Stimulated activated CD8-positive, alpha-beta memory T cell treated with anti-CD3 and anti-CD28 coated beads, Interleukin-2, amount 100 ng/mL, for 48 hours (primary cell): ENCODE data around the gene SHISA5.
A peak's percentile ranks its signal among the peaks of the same experiment; 100 is the strongest.
"Not testable (repeated sequence)": the region's sequence is repeated elsewhere in the genome, so short reads cannot be mapped to it uniquely, and the experiment has no call there.

ENCODE experiments used
- DNase-seq, 2 donors: peaks; one replicate each; pipeline ENCODE4 v3.0.0-alpha.2; 2020; ENCODE audit warnings: low read depth in 2 of 2

SHISA5 gene

GRCh38 chr3:48504051-48504946 is at the start of gene SHISA5:
TSS of gene SHISA5 (minus strand) at chr3:48504174. CDS start at chr3:48504094, 80 bp downstream.
- DNase-seq, result peak; percentile 30 to 53

DNA sequence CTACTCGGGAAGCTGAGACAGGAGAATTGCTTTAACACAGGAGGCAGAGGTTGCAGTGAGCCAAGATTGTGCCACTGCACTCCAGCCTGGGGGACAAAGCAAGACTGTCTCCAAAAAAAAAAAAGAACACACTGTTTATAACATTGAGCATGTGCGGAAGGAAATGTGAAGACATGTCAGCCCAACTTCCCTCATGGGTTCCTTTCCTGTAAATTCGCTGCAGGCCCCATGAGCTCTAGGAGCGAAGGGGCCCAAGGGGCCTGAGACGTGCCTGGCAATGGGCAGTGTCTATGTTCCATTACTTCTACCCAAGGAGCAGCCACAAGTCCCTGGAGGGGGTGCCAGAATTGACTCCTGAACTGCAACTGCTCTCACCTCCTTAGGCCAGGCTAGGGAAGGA is 49.4 kb upstream of the SHISA5 start:
- no peak for DNase-seq

- no peak for DNase-seq
Measured at GRCh38 chr3:48552111-48552951, 48.4 kb upstream of the SHISA5 start.

DNA sequence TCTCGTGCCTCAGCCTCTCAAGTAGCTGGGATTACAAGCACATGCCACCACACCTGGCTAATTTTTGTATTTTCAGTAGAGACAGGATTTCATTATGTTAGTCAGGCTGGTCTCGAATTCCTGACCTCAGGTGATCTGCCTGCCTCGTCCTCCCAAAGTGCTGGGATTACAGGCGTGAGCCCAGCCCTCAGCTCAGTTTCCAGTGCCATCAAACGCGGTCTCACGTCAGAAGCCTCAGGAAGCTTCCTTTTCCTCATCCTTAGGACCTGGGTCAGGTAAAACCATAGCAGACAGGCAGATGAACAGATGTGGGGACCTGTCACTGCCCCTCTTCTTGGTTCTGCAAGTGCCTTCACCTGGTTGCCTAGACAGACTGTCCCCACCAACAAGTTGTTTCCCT is 47.7 kb upstream of the SHISA5 start:
- not testable (repeated sequence) for DNase-seq

- DNase-seq, result peak; percentile 76 to 77
Measured at GRCh38 chr3:48548729-48549705, 45.0 kb upstream of the SHISA5 start.

- DNase-seq, result no peak
Measured at GRCh38 chr3:48548126-48548525, 44.2 kb upstream of the SHISA5 start.

GRCh38 chr3:48546203-48546829 is 42.3 kb upstream of the SHISA5 start:
- DNase-seq, result no peak

DNA sequence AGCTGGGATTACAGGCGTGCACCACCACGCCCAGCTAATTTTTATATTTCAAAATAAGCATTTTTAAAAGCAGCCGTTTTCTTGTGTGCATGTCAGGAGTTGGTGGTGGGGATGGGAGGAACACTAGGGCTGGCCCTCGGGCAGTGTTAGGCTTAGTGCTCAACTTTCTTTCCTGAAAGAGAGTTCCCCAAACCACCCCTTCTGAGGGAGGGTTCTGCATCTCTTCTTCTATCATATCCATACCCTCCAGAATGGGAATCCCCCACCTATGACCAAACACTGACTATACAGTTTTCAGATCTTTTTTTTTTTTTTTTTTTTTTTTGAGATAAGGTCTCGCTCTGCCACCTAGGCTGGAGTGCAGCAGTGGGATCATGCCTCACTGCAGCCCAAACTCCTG is 40.2 kb upstream of the SHISA5 start:
- no peak for DNase-seq

- DNase-seq, result no peak
Measured at GRCh38 chr3:48543271-48543866, 39.4 kb upstream of the SHISA5 start.

GRCh38 chr3:48538451-48538850 is 34.5 kb upstream of the SHISA5 start:
- DNase-seq, result no peak

GRCh38 chr3:48536785-48537184 is 32.8 kb upstream of the SHISA5 start:
- DNase-seq, result no peak

DNA sequence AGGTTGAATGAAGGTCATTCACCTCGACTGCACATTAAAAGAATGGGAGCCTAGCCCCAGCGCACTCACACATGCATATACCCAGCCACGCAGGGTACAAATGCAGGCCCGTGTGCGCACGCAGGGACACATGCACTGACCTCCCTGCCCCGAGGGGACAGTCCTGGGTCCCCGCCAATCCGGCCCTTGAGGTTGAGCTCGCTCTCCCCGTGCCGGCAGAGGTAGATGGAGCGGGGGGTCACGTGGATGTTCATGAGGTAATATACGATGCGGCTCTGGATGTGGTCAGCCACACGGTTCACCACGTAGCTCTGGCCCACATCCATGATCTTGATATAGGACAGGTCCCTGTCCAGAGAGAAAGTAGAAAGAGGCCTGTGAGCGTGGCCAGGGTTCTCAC is 32.1 kb upstream of the SHISA5 start:
- no peak for DNase-seq

DNA sequence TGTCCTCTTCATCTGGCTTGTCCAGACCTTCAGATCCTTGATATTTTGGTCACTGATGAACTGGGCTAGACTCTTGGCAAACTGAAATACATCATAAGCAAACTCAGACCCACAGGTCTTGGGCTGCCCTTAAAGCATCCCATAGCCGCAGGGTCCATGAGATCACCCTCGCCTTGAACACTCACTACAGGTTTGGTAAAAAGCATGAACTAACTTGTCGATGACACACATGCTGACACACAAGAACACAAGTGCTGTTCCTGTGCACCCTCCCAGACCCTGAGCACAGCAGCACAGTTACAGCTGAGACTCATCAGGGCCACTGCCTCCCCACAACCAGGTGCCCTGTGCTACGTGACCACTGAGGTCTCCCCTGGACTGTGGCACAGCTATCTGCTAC is 31.6 kb upstream of the SHISA5 start:
- DNase-seq, result no peak

GRCh38 chr3:48532977-48533337 is 29.0 kb upstream of the SHISA5 start:
- no peak for DNase-seq

- DNase-seq, result no peak
Measured at GRCh38 chr3:48532271-48532976, 28.4 kb upstream of the SHISA5 start.

DNA sequence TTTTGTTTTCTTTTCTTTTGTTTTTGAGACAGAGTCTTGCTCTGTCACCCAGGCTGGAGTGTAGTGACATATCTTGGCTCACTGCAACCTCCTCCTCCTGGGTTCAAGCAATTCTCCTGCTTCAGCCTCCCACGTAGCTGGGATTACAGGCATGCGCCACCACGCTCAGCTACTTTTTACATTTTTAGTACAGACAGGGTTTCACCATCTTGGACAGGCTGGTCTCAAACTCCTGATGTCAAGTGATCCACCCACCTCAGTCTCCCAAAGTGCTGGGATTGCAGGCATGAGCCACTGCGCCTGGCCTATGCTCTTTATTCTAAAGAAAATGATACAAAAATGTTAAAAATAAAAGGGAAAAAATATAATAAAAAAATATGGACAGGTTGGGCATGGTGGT is 26.7 kb upstream of the SHISA5 start:
- DNase-seq, result not testable (repeated sequence)

GRCh38 chr3:48528754-48529153 is 24.8 kb upstream of the SHISA5 start:
- DNase-seq, result no peak

DNA sequence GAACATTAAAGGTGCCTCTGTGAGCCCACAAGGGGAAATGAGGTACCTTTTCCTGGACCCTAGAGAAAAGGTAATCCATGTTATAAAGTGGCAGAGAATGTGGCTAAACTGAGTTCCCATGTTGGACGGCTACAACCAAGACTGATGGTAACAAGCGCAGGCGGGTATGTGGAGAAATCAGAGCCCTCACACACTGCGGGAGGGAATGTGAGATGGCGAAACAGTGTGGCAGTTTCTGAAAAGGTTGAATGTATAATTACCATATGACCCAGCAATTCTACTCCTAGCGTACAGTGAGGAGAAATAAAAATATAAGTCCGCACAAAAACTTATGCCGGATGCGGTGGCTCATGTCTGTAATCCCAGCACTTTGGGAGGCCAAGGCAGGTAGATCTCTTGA is 24.1 kb upstream of the SHISA5 start:
- DNase-seq, result no peak

DNA sequence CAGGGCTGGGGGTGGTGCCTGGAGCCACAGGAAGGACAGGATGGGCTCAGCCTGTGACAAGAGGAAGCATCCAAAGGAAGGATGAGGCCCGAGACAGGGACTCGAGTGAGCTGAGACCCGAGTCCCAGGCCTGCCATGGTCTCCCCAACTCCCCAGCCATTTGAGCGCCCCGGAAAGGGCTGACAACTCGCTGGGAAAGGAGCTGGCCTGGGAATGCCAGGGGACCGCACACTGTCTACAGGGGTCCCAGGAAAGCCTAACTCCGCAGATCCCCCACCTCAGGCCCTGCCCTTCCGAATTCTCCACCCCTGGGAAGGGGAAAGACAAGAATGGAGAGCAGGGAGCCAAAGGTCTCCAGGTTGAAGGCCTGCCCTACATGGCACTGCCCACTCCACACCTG is 21.0 kb upstream of the SHISA5 start:
- no peak for DNase-seq

DNA sequence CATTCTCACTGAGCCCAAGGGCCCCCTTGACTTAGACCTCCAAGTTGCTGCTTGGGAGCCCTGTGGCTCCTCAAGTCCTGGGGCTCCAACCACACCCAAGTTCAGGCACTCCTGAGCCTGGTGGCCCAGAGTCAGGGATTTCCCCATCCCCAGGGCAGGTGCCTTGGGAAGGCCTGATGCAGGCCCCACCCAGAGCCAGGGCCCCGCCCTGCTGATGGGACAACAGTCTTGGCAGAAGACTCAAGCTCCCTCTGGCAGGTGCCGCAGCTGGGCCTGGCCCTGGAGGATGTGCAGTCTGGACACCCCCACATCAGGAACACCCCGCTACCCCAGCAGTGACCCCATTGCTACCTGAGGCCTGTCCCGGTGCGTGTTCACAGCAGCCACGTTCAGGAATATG is 17.7 kb upstream of the SHISA5 start:
- DNase-seq, result no peak
